Transverse colon (tissue), 4 donors: ENCODE measurements around the gene CUL3. TPM values are rescaled to one million over a fixed set of nuclear protein-coding genes. Genes with fewer than 3 reads are reported as not detected.

ENCODE experiments used
- DNase-seq: peaks from one replicate; pipeline ENCODE4 v3.0.0-alpha.2; 2019
- H3K27ac ChIP-seq, 4 donors: fragments of 200-600 bp; sonication (generic); 2 replicates each; pipeline ENCODE4 v1.5.1; 2016 to 2018; ENCODE audit warnings: inconsistent platforms in 4 of 4
- H3K27me3 ChIP-seq: fragments of 200-600 bp; sonication (generic); 2 replicates; pipeline ENCODE4 v1.5.1; 2017; ENCODE audit warnings: inconsistent platforms
- H3K36me3 ChIP-seq, 4 donors: fragments of 200-600 bp; sonication (generic); 2 replicates each; pipeline ENCODE4 v1.5.1; 2017 to 2019; ENCODE audit warnings: inconsistent platforms in 4 of 4
- H3K4me1 ChIP-seq, 4 donors: fragments of 200-600 bp; sonication (generic); 2 replicates each; pipeline ENCODE4 v1.5.1; 2017 to 2020; ENCODE audit warnings: inconsistent platforms in 4 of 4
- H3K4me3 ChIP-seq, 4 donors: fragments of 200-600 bp; sonication (generic); 1 replicate in 1 of 4; 2 replicates in 3 of 4; pipeline versions ENCODE4 v1.5.1 to v1.6.1; 2017 to 2019; ENCODE audit warnings: inconsistent platforms in 4 of 4
- H3K9me3 ChIP-seq, 2 donors: fragments of 200-600 bp; sonication (generic); 2 replicates each; pipeline ENCODE4 v1.5.1; 2017 to 2019; ENCODE audit warnings: inconsistent platforms in 2 of 2
- EP300 ChIP-seq: sonication (generic); formaldehyde crosslinking; IDR thresholded peaks from one replicate; pipeline ENCODE4 v1.6.1; 2017; ENCODE audit warnings: antibody characterized with exemption, low read depth
- POLR2A ChIP-seq: fragments of 450-650 bp; IDR thresholded peaks from one replicate; pipeline ENCODE4 v1.6.1; 2016; ENCODE audit warnings: antibody characterized with exemption, mild to moderate bottlenecking, moderate library complexity
- POLR2AphosphoS5 ChIP-seq, 3 donors: sonication (generic); formaldehyde crosslinking; IDR thresholded peaks; one replicate each; pipeline ENCODE4 v1.6.1; 2016; ENCODE audit warnings: antibody characterized with exemption in 3 of 3
- WGBS, 2 donors: methylation state at CpG; one replicate each; pipeline ENCODE4 v1.1.5; 2018; ENCODE audit warnings: low coverage in 1 of 2; 5-methylcytosine and 5-hydroxymethylcytosine counted together
- in situ Hi-C, 4 donors: fragments of 200-750 bp; cut with MboI; loops; one replicate each; pipeline versions ENCODE4 v1.15.0 to v1.15.1; 2017; ENCODE audit warnings: low sequenced_read_pairs in 3 of 4, low pct_ligation_motif_present in 1 of 4, low pct_unique_long_range_greater_than_20kb in 1 of 4
- intact Hi-C: fragments of 100-400 bp; cut with DNase I; formaldehyde crosslinking; loops from one replicate; pipeline ENCODE4 v1.15.1; 2023; ENCODE audit warnings: low total_unique reads
- total RNA-seq, 4 donors: library from RNA; depleted of rRNA; stranded (reverse); fragments of >200 nt; gene quantifications; one replicate each; pipeline ENCODE4 v1.1.0, GENCODE V29; 2016
- TF ChIP-seq, protein P1 (sequence below), 5 experiments: fragments of 200-600 bp in 3 of 5; fragments of 450-650 bp in 2 of 5; sonication (generic) in 3 of 5; IDR thresholded peaks; 1 replicate in 2 of 5; 2 replicates in 3 of 5; pipeline ENCODE4 v1.5.1; 2016 to 2017; ENCODE audit warnings: antibody characterized with exemption in 5 of 5, inconsistent platforms in 3 of 5, mild to moderate bottlenecking in 2 of 5, moderate library complexity in 1 of 5

CUL3 gene
- total RNA-seq, 4 donors from 2014 or later: 18.5 to 104 (median 57.9) TPM

DNA sequence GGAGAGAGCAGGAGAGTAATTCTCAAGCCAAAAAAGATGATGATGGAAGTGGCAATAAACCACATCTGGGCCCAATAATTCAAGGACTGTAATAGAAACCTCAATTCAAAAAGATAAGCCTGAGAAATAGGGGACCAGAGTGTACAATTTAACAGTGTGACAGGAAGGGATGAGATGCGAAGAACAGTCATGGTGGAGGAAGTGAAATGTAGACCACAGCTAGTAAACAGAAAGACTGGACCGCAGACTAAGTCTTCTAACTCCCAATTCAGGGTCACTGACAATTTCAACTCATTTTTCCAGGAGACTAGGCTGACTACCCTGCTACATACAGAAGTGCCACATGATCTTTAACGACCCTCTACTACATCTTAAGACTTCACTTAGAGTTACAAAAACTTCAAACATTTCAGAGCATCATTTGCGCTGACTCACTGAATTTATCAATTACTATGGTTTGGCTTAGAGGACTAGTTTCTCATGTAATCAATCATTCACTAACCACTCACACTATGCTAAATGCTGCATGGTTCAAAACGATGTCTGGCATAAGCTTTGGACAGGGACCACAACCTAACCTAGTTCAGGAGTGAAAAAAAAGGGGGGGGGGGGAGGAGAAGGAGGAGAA lies 9.0 kb downstream of the CUL3 start:
- no peak for TF ChIP-seq POLR2AphosphoS5 (IDR thresholded peaks at IDR 0.05)
- TF ChIP-seq, protein P1, sequence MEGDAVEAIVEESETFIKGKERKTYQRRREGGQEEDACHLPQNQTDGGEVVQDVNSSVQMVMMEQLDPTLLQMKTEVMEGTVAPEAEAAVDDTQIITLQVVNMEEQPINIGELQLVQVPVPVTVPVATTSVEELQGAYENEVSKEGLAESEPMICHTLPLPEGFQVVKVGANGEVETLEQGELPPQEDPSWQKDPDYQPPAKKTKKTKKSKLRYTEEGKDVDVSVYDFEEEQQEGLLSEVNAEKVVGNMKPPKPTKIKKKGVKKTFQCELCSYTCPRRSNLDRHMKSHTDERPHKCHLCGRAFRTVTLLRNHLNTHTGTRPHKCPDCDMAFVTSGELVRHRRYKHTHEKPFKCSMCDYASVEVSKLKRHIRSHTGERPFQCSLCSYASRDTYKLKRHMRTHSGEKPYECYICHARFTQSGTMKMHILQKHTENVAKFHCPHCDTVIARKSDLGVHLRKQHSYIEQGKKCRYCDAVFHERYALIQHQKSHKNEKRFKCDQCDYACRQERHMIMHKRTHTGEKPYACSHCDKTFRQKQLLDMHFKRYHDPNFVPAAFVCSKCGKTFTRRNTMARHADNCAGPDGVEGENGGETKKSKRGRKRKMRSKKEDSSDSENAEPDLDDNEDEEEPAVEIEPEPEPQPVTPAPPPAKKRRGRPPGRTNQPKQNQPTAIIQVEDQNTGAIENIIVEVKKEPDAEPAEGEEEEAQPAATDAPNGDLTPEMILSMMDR (IDR thresholded peaks at IDR 0.05): no peak
- no peak for TF ChIP-seq EP300
- TF ChIP-seq POLR2A: no peak
- H3K36me3 ChIP-seq: no peaks in the 10 kb centered on the region
- no peak for DNase-seq
- intact Hi-C loops: no loop called here
- no peak overlapping the region for H3K4me3 ChIP-seq
- in situ Hi-C loops: no loop called here
- H3K4me1 ChIP-seq: peaks cover 19 to 91% (median 59%) of the 10 kb centered on the region in 4 donors
- H3K27ac ChIP-seq: no peak overlapping the region
- H3K9me3 ChIP-seq: no peaks in the 10 kb centered on the region
- no peaks in the 10 kb centered on the region for H3K27me3 ChIP-seq
- 67 to 69% methylated on average over 4 to 5 of the region's 5 CpGs for WGBS, 2 donors

DNA sequence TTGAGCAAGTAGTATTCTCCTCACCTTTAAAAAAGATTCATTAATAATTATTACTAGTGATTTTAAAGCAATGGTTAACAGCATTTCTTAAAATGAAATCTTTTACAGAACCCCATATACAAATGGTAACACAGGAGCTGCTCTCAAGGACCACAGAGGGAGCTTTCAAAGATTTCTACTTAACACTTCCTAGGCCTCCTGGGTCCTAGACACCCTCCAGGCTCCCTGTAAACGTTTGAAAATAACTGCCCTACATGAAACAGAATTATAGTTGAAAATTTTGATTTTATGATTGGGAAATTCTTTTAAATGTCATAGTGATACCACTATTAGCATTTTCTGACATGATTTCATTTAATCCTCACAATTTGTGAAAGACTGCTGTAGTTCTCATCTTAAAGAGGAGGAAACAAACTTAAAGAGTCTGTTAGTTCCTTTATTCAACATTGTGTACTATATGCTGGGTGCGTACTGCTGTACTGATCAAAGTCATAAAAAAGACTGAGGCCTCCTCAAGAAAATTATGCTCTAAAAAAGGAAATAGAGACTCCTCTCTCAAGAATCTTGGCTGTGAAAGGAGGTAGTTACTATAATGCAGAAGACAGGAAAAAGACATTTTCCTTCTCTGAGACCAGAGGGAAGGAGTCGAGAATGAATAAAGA lies 10.6 kb downstream of the CUL3 start:
- intact Hi-C loops: no loop called here
- Histone ChIP-seq H3K4me1 (peaks cover 25 to 93% (median 60%) of the 10 kb centered on the region in 4 donors), H3K27me3 (no peaks in the 10 kb centered on the region), H3K4me3 (no peak overlapping the region), H3K9me3 (no peaks in the 10 kb centered on the region), H3K27ac (peak overlapping the region; percentile 21 to 60 (median 46)), H3K36me3 (no peaks in the 10 kb centered on the region)
- no peak for DNase-seq
- TF ChIP-seq POLR2A: no peak
- TF ChIP-seq EP300: no peak
- TF ChIP-seq, protein P1 (IDR thresholded peaks at IDR 0.05): no peak
- WGBS, 2 donors: 11 to 22% methylated on average over 3 of the region's 3 CpGs
- in situ Hi-C loops: no loop called here

DNA sequence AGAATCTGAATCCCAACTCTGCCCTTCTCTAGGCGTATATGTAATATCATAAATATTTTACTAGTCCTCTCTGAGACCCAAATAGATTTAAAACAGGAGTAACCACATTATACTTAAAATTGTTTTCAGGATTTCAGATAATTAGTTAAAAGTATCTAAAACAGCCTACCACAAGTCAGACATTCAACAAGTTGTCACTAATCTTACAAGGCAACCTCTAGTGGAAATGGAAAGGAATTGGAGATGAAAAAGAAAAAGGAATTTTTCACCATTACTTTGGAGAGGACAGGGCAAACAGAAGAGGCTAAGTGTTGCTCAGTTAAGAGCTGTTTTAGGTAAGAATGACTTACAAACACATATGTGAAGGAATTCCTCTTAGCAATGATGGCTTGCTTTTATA lies 11.4 kb downstream of the CUL3 start:
- DNase-seq: no peak
- WGBS, 2 donors: 73 to 94% methylated on average over 1 of the region's 1 CpG
- no peaks in the 10 kb centered on the region for H3K36me3 ChIP-seq
- no peaks in the 10 kb centered on the region for H3K9me3 ChIP-seq
- no peak overlapping the region for H3K27ac ChIP-seq
- in situ Hi-C loops: no loop called here
- no peak overlapping the region for H3K4me3 ChIP-seq
- TF ChIP-seq, protein P1 (IDR thresholded peaks at IDR 0.05): no peak
- no peak for TF ChIP-seq EP300
- TF ChIP-seq POLR2A: no peak
- no peak for TF ChIP-seq POLR2AphosphoS5 (IDR thresholded peaks at IDR 0.05)
- intact Hi-C loops: no loop called here
- no peaks in the 10 kb centered on the region for H3K27me3 ChIP-seq
- H3K4me1 ChIP-seq: peaks cover 25 to 93% (median 62%) of the 10 kb centered on the region in 4 donors

DNA sequence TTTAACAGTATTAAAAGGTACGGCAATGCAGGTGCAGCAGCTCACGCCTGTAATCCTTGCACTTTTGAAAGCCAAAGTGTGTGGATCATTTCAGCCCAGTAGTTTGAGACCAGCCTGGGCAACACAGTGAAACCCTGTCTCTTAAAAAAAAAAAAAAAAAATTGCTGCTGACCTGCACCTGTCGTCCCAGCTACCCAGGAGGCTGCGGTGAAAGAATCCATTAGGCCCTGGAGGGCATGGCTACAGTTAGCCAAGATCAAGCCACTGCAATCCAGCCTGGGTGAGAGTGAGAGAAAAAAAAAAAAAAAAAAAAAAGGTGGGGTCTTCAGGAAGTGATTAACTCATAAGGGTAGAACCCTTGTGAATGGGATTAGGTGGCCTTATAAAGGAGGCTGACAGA lies 12.8 kb downstream of the CUL3 start:
- DNase-seq: no peak
- Histone ChIP-seq H3K27ac (no peak overlapping the region), H3K4me1 (peaks cover 21 to 98% (median 61%) of the 10 kb centered on the region in 4 donors), H3K4me3 (no peak overlapping the region), H3K27me3 (no peaks in the 10 kb centered on the region), H3K36me3 (no peaks in the 10 kb centered on the region), H3K9me3 (no peaks in the 10 kb centered on the region)
- TF ChIP-seq POLR2A (no peak), POLR2AphosphoS5 (IDR thresholded peaks at IDR 0.05) (no peak), EP300 (no peak)
- TF ChIP-seq, protein P1 (IDR thresholded peaks at IDR 0.05): no peak
- intact Hi-C loops (no loop called here), in situ Hi-C loops (no loop called here)
- 87% methylated on average over 4 of the region's 4 CpGs; no CpG with 5 or more reads in 1 of the 2 donors for WGBS, 2 donors
